ENCODE measurements around the gene MRPS9.

GRCh38 chr2:105136394-105136793, 98.5 kb downstream of the MRPS9 start:
- no peak for TF ChIP-seq HNRNPL (IDR thresholded peaks at IDR 0.05; ENCODE audit: low read depth, low read length)
- no peak for TF ChIP-seq XBP1 (CRISPR knock-in tag; IDR thresholded peaks at IDR 0.05)
- no peak for TF ChIP-seq REPIN1 (CRISPR knock-in tag; IDR thresholded peaks at IDR 0.05; ENCODE audit: borderline replicate concordance, low read depth)
- TF ChIP-seq, protein P1, sequence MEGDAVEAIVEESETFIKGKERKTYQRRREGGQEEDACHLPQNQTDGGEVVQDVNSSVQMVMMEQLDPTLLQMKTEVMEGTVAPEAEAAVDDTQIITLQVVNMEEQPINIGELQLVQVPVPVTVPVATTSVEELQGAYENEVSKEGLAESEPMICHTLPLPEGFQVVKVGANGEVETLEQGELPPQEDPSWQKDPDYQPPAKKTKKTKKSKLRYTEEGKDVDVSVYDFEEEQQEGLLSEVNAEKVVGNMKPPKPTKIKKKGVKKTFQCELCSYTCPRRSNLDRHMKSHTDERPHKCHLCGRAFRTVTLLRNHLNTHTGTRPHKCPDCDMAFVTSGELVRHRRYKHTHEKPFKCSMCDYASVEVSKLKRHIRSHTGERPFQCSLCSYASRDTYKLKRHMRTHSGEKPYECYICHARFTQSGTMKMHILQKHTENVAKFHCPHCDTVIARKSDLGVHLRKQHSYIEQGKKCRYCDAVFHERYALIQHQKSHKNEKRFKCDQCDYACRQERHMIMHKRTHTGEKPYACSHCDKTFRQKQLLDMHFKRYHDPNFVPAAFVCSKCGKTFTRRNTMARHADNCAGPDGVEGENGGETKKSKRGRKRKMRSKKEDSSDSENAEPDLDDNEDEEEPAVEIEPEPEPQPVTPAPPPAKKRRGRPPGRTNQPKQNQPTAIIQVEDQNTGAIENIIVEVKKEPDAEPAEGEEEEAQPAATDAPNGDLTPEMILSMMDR (CRISPR knock-in tag; IDR thresholded peaks at IDR 0.05), result no peak
- no peak for TF ChIP-seq KMT2B (CRISPR knock-in tag; IDR thresholded peaks at IDR 0.05)
- no peak for TF ChIP-seq USF2 (IDR thresholded peaks at IDR 0.05; ENCODE audit: low read depth, low read length)
- no peak for TF ChIP-seq USF2 (CRISPR knock-in tag; IDR thresholded peaks at IDR 0.05; ENCODE audit: borderline replicate concordance)
- TF ChIP-seq JUND (CRISPR knock-in tag; IDR thresholded peaks at IDR 0.05), result no peak
- TF ChIP-seq BHLHE40 (IDR thresholded peaks at IDR 0.05; ENCODE audit: low read length), result no peak
- TF ChIP-seq KDM3A (CRISPR knock-in tag; IDR thresholded peaks at IDR 0.05; ENCODE audit: low read depth), result no peak
- TF ChIP-seq GABPA (IDR thresholded peaks at IDR 0.05; ENCODE audit: low read depth, low read length), result no peak
- TF ChIP-seq GABPA (CRISPR knock-in tag; IDR thresholded peaks at IDR 0.05; ENCODE audit: low read depth), result no peak
- no peak for TF ChIP-seq CEBPZ (IDR thresholded peaks at IDR 0.05; ENCODE audit: low read length)
- TF ChIP-seq TMF1 (CRISPR knock-in tag; IDR thresholded peaks at IDR 0.05; ENCODE audit: low read depth), result no peak
- TF ChIP-seq TP53 (CRISPR knock-in tag; conservative IDR thresholded peaks at IDR 0.05), result no peak
- no peak for TF ChIP-seq KAT8 (CRISPR knock-in tag; IDR thresholded peaks at IDR 0.05)

Data from HepG2 (cell line).